GM12878 (cell line): ENCODE results near the gene CACNA1I. TPM values are rescaled to one million over a fixed set of nuclear protein-coding genes. Genes with fewer than 3 reads are reported as not detected.

Source experiments
- ATAC-seq: fragments of 200-7000 bp; cut with Tn5 transposase; 3 replicates; pipeline ENCODE4 v1.9.1; 2020; ENCODE audit warnings: mild to moderate bottlenecking, moderate library complexity
- Bru-seq: library from RNA; stranded (reverse); fragments of 400-500 nt; gene quantifications from one replicate; lab custom pipeline; 2021; lab: Mats Ljungman, UMichigan
- BruChase-seq, 2 experiments: library from RNA; stranded (reverse); fragments of 400-500 nt; gene quantifications; one replicate each; lab custom pipeline; 2021; lab: Mats Ljungman, UMichigan
- BruUV-seq: library from RNA; stranded (reverse); fragments of 400-500 nt; replicated peaks from 2 replicates; lab custom pipeline; 2021; lab: Mats Ljungman, UMichigan
- CTCF ChIA-PET: fragments of 300-600 bp; sonication (Branson Sonifier 250); formaldehyde crosslinking; extraction: SDS; loops from one replicate; lab custom pipeline; 2021; ENCODE audit warnings: inconsistent platforms; lab: Yijun Ruan, JAX
- POLR2A ChIA-PET: fragments of 350-600 bp; formaldehyde crosslinking; extraction: SDS; loops from one replicate; lab custom pipeline; 2021; ENCODE audit warnings: inconsistent platforms; lab: Charles Lee
- RAD21 ChIA-PET: fragments of 300-600 bp; sonication (Branson Sonifier 250); formaldehyde crosslinking; loops from one replicate; lab custom pipeline; 2023; ENCODE audit warnings: antibody characterized with exemption; ENCODE audit not compliant: unreplicated experiment; lab: Charles Lee
- SMC1A ChIA-PET: fragments of 300-600 bp; sonication (Branson Sonifier 250); formaldehyde crosslinking; loops from one replicate; lab custom pipeline; 2023; ENCODE audit not compliant: unreplicated experiment, uncharacterized antibody; lab: Charles Lee
- DNase-seq: peaks from one replicate; pipeline ENCODE4 v3.0.0-alpha.2; 2011; ENCODE audit warnings: low read depth, low spot score
- FAIRE-seq: peaks from 3 replicates; lab custom pipeline; 2011; peaks lifted over from hg19 to GRCh38; lab: Jason Lieb, UNC
- H2AFZ ChIP-seq: 2 replicates; pipeline ENCODE4 v1.6.0; 2011; ENCODE audit warnings: low read depth, low read length, control low read depth; ENCODE audit not compliant: control insufficient read depth
- H3K27ac ChIP-seq: 2 replicates; pipeline ENCODE4 v1.5.1; 2011; ENCODE audit warnings: control low read depth; ENCODE audit not compliant: control insufficient read depth, insufficient read depth
- H3K27me3 ChIP-seq, 2 experiments: replicated peaks in 1 of 2; 2 replicates each; pipeline versions ENCODE4 v1.6.0 to v1.6.1; 2011; ENCODE audit warnings: low read length in 1 of 2; ENCODE audit not compliant: control insufficient read depth in 2 of 2, insufficient read depth in 2 of 2
- H3K36me3 ChIP-seq, 2 experiments: 2 replicates each; pipeline ENCODE4 v1.5.1; 2011; ENCODE audit warnings: low read length in 1 of 2; ENCODE audit not compliant: control insufficient read depth in 2 of 2, insufficient read depth in 2 of 2
- H3K4me1 ChIP-seq: 2 replicates; pipeline ENCODE4 v1.6.1; 2011; ENCODE audit warnings: mild to moderate bottlenecking, low read length, moderate library complexity, mixed read lengths; ENCODE audit not compliant: control insufficient read depth, insufficient read depth
- H3K4me2 ChIP-seq: 2 replicates; pipeline ENCODE4 v1.6.0; 2011; ENCODE audit warnings: control low read depth; ENCODE audit not compliant: control insufficient read depth, insufficient read depth
- H3K4me3 ChIP-seq: fragments of 200-600 bp; sonication (generic); 2 replicates; pipeline ENCODE4 v1.5.1; 2016
- H3K79me2 ChIP-seq: 2 replicates; pipeline ENCODE4 v1.6.0; 2011; ENCODE audit warnings: low read length; ENCODE audit not compliant: control insufficient read depth, insufficient read depth
- H3K9ac ChIP-seq: 2 replicates; pipeline ENCODE4 v1.8.0; 2011; ENCODE audit warnings: low read length, control low read depth, mixed read lengths; ENCODE audit not compliant: control insufficient read depth, insufficient read depth
- H3K9me3 ChIP-seq: replicated peaks from 3 replicates; pipeline ENCODE4 v1.5.1; 2011; ENCODE audit warnings: mild to moderate bottlenecking, low read length; ENCODE audit not compliant: control insufficient read depth, insufficient read depth
- H4K20me1 ChIP-seq: 2 replicates; pipeline ENCODE4 v1.6.0; 2011; ENCODE audit not compliant: control insufficient read depth, insufficient read depth
- BACH1 ChIP-seq: fragments of 450-650 bp; IDR thresholded peaks from 2 replicates; pipeline ENCODE4 v1.6.1; 2017; ENCODE audit warnings: mild to moderate bottlenecking, borderline replicate concordance
- CBX3 ChIP-seq: fragments of 200-600 bp; sonication (generic); IDR thresholded peaks from 2 replicates; pipeline ENCODE4 v1.6.1; 2016; ENCODE audit warnings: low read depth, borderline replicate concordance
- FOXK2 ChIP-seq: fragments of 450-650 bp; IDR thresholded peaks from 2 replicates; pipeline ENCODE4 v1.6.1; 2017; ENCODE audit warnings: mild to moderate bottlenecking, moderate library complexity
- NR2F1 ChIP-seq: fragments of 450-650 bp; conservative IDR thresholded peaks from 2 replicates; pipeline ENCODE4 v1.6.1; 2017; ENCODE audit warnings: mild to moderate bottlenecking
- SIN3A ChIP-seq: IDR thresholded peaks from 2 replicates; pipeline ENCODE4 v1.6.1; 2012; ENCODE audit warnings: low read depth, low read length, improper control_type of control experiment
- SREBF2 ChIP-seq: IDR thresholded peaks from 2 replicates; pipeline ENCODE4 v1.6.1; 2012; ENCODE audit warnings: mild to moderate bottlenecking, low read length
- TARDBP ChIP-seq: IDR thresholded peaks from 2 replicates; pipeline ENCODE4 v1.6.1; 2016; ENCODE audit warnings: borderline replicate concordance
- WGBS: methylation state at CpG from one replicate; pipeline ENCODE4 v1.1.6; 2016; ENCODE audit warnings: low lambda C conversion rate; ENCODE audit not compliant: insufficient replicate concordance, insufficient coverage; ENCODE audit errors: missing lambda C conversion rate; 5-methylcytosine and 5-hydroxymethylcytosine counted together
- in situ Hi-C: fragments of 300-500 bp; cut with MboI; formaldehyde crosslinking; loops from 9 replicates; pipeline ENCODE4 v1.14.3; 2018; ENCODE audit warnings: mixed read lengths
- intact Hi-C: fragments of 100-400 bp; cut with micrococcal nuclease; formaldehyde crosslinking; loops from one replicate; pipeline ENCODE4 v1.14.2; 2022; ENCODE audit not compliant: unreplicated experiment
- long read RNA-seq, 2 experiments: library from polyadenylated mRNA; unstranded; transcript quantifications; one replicate each; pipeline ENCODE4 v2.0.0, GENCODE V29; 2019 to 2020
- polyA minus RNA-seq, 3 experiments: library from RNA; depleted of rRNA, polyadenylated mRNA; stranded (reverse); fragments of >200 nt; gene quantifications; 2 replicates each; pipeline ENCODE4 v1.2.3, GENCODE V29; 2011
- polyA plus RNA-seq, 11 experiments: library from polyadenylated mRNA; depleted of rRNA in 4 of 11; unstranded in 6 of 11; stranded (reverse) in 5 of 11; fragments of >200 nt; fragmentation: Nextera tagmentation in 4 of 11; fragmentation: Illumina TruSeq in 1 of 11; extraction: Ambion mirVana in 4 of 11; extraction: Trizol in 1 of 11; gene quantifications; 1 replicate in 1 of 11; 2 replicates in 10 of 11; pipeline versions ENCODE4 v1.2.1 to v1.2.3, GENCODE V29; 2011 to 2016; ENCODE audit warnings: inconsistent platforms in 2 of 11, missing spikeins in 2 of 11, low read depth in 1 of 11
- total RNA-seq, 4 experiments: library from RNA; depleted of rRNA in 3 of 4; stranded (reverse); fragments of >200 nt in 3 of 4; fragmentation: Illumina TruSeq in 1 of 4; extraction: Trizol in 1 of 4; gene quantifications; 2 replicates each; pipeline versions ENCODE4 v1.2.1 to v1.2.3, GENCODE V29; 2013 to 2021
- TF ChIP-seq, protein P1 (sequence below): IDR thresholded peaks from 2 replicates; pipeline ENCODE4 v1.6.1; 2011; ENCODE audit warnings: borderline replicate concordance, low read depth, mild to moderate bottlenecking, moderate library complexity, mixed read lengths, low read length; ENCODE audit not compliant: insufficient read depth; ENCODE audit errors: extremely low read length

Gene CACNA1I
- total RNA-seq (2013; cell fraction: nucleolus; rRNA removed), result 0.07 and 0.10 TPM in 2 replicates
- total RNA-seq (2014; rRNA removed), result not detected in 2 replicates
- total RNA-seq (2014; rRNA removed; fragmentation: Illumina TruSeq; extraction: Trizol), result not detected in 2 replicates
- total RNA-seq (2021), result 0.03 TPM in 2 replicates
- not detected for polyA plus RNA-seq (2011; ENCODE audit: low read depth)
- polyA plus RNA-seq (2011; rRNA removed), result 0.01 TPM in 1 of 2 replicates, not detected in the other
- 0.01 TPM in 1 of 2 replicates, not detected in the other for polyA plus RNA-seq (2011; cell fraction: cytosol; rRNA removed)
- 0.04 and 0.06 TPM in 2 replicates for polyA plus RNA-seq (2011; cell fraction: nucleus; rRNA removed)
- polyA plus RNA-seq (2012), result not detected in 2 replicates
- not detected in 2 replicates for polyA plus RNA-seq (2014; fragmentation: Illumina TruSeq; extraction: Trizol)
- polyA plus RNA-seq (2014; fragmentation: Nextera tagmentation; extraction: Ambion mirVana), result not detected
- not detected in 2 replicates for polyA plus RNA-seq (2014; rRNA removed)
- not detected for polyA plus RNA-seq (2016; fragmentation: Nextera tagmentation; extraction: Ambion mirVana)
- polyA minus RNA-seq (2011; rRNA and poly(A)+ RNA removed), result under 0.01 TPM in 1 of 2 replicates, not detected in the other
- not detected in 2 replicates for polyA minus RNA-seq (2011; cell fraction: cytosol; rRNA and poly(A)+ RNA removed)
- not detected in 2 replicates for polyA minus RNA-seq (2011; cell fraction: nucleus; rRNA and poly(A)+ RNA removed)
- Bru-seq, nascent RNA, result percentile 4 among the genes with signal in this experiment
- percentile 4 among the genes with signal in this experiment for BruChase-seq, experiment 1, labeled RNA remaining after a 6-hour chase
- BruChase-seq, experiment 2, labeled RNA remaining after a 2-hour chase, result percentile 1 among the genes with signal in this experiment
- long read RNA-seq, experiment 1, result 0 reads
- long read RNA-seq, experiment 2, result 0 reads

GRCh38 chr22:39570665-39571064 is at the start of gene CACNA1I:
Gene CACNA1I (plus strand): TSS chr22:39570753. CDS start chr22:39570753, 0 bp downstream.
- no peak within 1 kb of the TSS for H2AFZ ChIP-seq
- peaks cover 0 to 2% of the 10 kb centered on the region in 2 experiments; a peak in 3 of 4 replicates for H3K27me3 ChIP-seq
- 31% methylated on average over 14 of the region's 14 CpGs for whole genome bisulfite sequencing
- H3K36me3 ChIP-seq, result no peaks in the 10 kb centered on the region
- POLR2A ChIA-PET, result no interaction called here
- no TSS peak for BruUV-seq
- no peak for TF ChIP-seq TARDBP
- TF ChIP-seq, protein P1, sequence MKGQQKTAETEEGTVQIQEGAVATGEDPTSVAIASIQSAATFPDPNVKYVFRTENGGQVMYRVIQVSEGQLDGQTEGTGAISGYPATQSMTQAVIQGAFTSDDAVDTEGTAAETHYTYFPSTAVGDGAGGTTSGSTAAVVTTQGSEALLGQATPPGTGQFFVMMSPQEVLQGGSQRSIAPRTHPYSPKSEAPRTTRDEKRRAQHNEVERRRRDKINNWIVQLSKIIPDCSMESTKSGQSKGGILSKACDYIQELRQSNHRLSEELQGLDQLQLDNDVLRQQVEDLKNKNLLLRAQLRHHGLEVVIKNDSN, result no peak
- TF ChIP-seq CBX3, result no peak
- no peak for TF ChIP-seq BACH1
- no peak for TF ChIP-seq SIN3A
- TF ChIP-seq FOXK2, result no peak
- no peak for TF ChIP-seq SREBF2
- no peak for TF ChIP-seq NR2F1
- TF ChIP-seq, all 136 proteins: peak for 0
- H3K9me3 ChIP-seq, result no peaks in the 10 kb centered on the region
- H3K4me1 ChIP-seq, result no peaks in the 10 kb centered on the region
- DNase-seq (no peak), ATAC-seq (no peak), FAIRE-seq (no peak)
- CTCF ChIA-PET, result interaction anchor here (1.1 kb wide), 1 partner anchor 466 kb away, joined by 3 read pairs; no protein-coding TSS in a partner anchor
- H4K20me1 ChIP-seq, result no peaks in the 10 kb centered on the region
- in situ Hi-C loops (no loop called here), intact Hi-C loops (no loop called here)
- no peak within 1 kb of the TSS for H3K4me3 ChIP-seq
- SMC1A ChIA-PET, result interaction anchor here (0.6 kb wide), 1 partner anchor 15 kb away, joined by 3 read pairs; no protein-coding TSS in a partner anchor
- H3K4me2 ChIP-seq, result no peak within 1 kb of the TSS
- no peak within 1 kb of the TSS for H3K9ac ChIP-seq
- RAD21 ChIA-PET, result no interaction called here
- H3K27ac ChIP-seq, result no peak within 1 kb of the TSS
- no peaks in the 10 kb centered on the region for H3K79me2 ChIP-seq
